Fibroblast of the aortic adventitia (primary cell): ENCODE measurements around the gene KCNH1. TPM values are rescaled to one million over a fixed set of nuclear protein-coding genes. Genes with fewer than 3 reads are reported as not detected.

ENCODE experiments used
- DNase-seq: peaks from one replicate; pipeline ENCODE4 v3.0.0-alpha.2; 2010; ENCODE audit warnings: low read depth
- H3K4me3 ChIP-seq: 2 replicates; pipeline ENCODE4 v1.5.1; 2011; ENCODE audit warnings: low read depth, mild to moderate bottlenecking, control low read depth, low read length, moderate library complexity
- CTCF ChIP-seq: IDR thresholded peaks from 2 replicates; pipeline ENCODE4 v1.5.1; 2011; ENCODE audit warnings: mild to moderate bottlenecking, low read length, control low read depth, inconsistent platforms; ENCODE audit not compliant: insufficient read depth
- total RNA-seq: library from RNA; depleted of rRNA; stranded (reverse); fragments of >200 nt; gene quantifications from 2 replicates; pipeline ENCODE4 v1.2.3, GENCODE V29; 2012; ENCODE audit warnings: low replicate concordance

The KCNH1 gene
- total RNA-seq, 1 donor = not detected

GRCh38 chr1:210942513-210942912 lies 191.4 kb downstream of the KCNH1 start:
- no peak for TF ChIP-seq CTCF
- no peak overlapping the region for H3K4me3 ChIP-seq
- DNase-seq = no peak

- no peak for DNase-seq
- no peak overlapping the region for H3K4me3 ChIP-seq
- no peak for TF ChIP-seq CTCF
Observed at GRCh38 chr1:210940081-210940617, 193.8 kb downstream of the KCNH1 start.

- no peak for DNase-seq
- no peak for TF ChIP-seq CTCF
- H3K4me3 ChIP-seq = no peak overlapping the region
Observed at GRCh38 chr1:210938416-210938925, 195.5 kb downstream of the KCNH1 start.

GRCh38 chr1:210937846-210938245 lies 196.1 kb downstream of the KCNH1 start:
- no peak for DNase-seq
- H3K4me3 ChIP-seq = no peak overlapping the region
- TF ChIP-seq CTCF = no peak

- DNase-seq = no peak
- no peak for TF ChIP-seq CTCF
- no peak overlapping the region for H3K4me3 ChIP-seq
Observed at GRCh38 chr1:210935905-210936304, 198.0 kb downstream of the KCNH1 start.

GRCh38 chr1:210932104-210932503 lies 201.8 kb downstream of the KCNH1 start:
- no peak for TF ChIP-seq CTCF
- H3K4me3 ChIP-seq = no peak overlapping the region
- DNase-seq = no peak

- TF ChIP-seq CTCF = no peak
- no peak overlapping the region for H3K4me3 ChIP-seq
- DNase-seq = no peak
Observed at GRCh38 chr1:210922666-210923065, 211.3 kb downstream of the KCNH1 start.
